Measurements from ENCODE around the gene NRIP2.
"Not testable (repeated sequence)": the region's sequence is repeated elsewhere in the genome, so short reads cannot be mapped to it uniquely, and the experiment has no call there.

Gene NRIP2, protein sequence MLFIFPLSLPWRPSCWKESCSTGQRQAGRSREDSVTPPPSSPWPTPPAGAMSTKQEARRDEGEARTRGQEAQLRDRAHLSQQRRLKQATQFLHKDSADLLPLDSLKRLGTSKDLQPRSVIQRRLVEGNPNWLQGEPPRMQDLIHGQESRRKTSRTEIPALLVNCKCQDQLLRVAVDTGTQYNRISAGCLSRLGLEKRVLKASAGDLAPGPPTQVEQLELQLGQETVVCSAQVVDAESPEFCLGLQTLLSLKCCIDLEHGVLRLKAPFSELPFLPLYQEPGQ

DNA sequence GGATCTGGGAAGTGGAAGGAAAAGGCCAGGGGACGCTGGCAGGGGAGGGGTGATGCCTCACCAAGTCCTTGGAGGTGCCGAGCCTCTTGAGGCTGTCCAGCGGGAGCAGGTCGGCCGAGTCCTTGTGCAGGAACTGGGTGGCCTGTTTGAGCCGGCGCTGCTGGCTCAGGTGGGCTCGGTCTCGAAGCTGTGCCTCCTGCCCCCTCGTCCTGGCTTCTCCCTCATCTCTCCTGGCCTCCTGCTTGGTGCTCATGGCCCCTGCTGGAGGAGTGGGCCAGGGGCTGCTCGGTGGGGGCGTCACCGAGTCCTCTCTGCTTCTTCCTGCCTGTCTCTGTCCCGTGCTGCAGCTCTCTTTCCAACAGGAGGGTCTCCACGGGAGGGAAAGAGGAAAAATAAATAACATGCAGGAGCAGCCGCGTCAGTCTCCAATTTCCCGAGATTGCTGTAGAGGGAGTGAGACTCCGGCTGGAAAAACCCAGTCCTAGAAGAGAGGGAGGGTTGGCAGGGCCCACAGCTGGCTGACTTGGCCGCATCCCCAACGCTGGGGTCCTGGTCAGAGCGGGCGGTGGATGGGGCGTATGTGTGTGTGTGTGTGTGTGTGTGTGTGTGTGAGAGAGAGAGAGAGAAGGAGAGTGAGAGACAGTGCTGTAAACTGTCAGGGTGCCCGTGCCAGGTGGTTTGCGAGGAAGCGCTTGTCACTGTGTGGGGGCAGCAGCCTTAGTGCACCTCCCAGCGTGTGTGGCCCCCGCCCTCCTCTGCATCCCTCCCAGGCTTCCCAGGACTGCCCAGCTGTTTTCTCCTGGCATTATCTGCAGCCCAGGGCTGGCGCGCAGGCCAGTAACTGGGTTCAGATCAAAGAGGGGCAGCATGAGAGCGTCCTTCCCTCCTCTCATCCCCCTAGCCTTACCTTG is at the start of gene NRIP2:
Gene NRIP2 (minus strand): TSS at position 455 of the 911 bp plus-strand sequence. CDS start 52 bp downstream, at position 403.
- DNase-seq: no peak

DNA sequence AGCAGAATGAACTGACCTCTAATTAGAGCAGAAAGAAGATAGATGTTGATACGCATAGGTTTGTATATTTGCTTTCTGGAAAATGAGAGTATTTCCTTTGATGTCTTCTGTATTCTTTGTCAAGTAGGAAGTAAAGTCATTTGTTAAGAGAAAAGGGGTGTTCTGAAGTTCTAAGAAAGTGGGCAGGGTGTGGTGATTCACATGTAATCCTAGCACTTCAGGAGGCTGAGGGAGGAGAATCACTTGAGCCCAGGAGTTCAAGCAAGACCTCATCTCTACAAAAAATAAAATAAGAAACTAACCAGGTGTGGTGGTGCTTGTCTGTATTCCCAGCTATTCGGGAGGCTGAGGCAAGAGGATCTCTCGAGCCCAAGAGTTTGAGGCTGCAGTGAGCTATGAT is 45.0 kb upstream of the NRIP2 start:
- DNase-seq: no peak

DNA sequence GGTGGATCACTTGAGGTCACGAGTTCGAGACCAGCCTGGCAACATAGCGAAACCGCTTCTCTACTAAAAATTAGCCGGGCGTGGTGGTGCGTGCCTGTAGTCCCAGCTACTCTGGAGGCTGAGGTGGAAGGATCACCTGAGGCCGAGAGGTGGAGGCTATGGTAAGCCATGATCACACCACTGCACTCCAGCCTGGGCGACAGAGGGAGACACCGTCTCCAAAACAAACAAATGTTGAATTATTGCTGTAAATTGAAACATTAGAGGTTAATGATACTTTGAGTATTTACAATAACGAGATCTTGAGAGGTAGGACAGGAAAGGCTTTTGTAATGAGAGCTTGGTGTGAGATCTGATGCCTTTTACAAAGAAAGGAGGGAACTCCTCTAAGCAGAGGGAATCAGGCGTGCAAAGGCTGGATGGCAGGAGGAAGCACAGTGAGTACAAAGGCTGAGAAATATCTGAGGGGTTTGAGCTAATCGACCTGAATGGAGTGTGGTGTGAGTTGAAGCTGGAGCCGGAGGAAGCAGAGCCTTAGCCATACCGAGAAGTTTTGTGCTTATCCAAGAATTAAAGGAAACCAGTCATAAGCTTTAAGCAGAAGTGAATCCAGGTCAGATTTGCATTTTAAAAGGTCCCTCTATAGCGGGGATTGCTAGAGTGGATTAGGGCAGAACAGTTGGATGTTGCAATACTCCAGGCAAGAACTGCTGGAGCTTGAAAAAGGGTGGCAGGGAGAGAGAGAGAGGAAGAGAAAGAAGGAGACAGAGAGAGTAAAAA is 43.3 kb upstream of the NRIP2 start:
- DNase-seq: peak; percentile 37

DNA sequence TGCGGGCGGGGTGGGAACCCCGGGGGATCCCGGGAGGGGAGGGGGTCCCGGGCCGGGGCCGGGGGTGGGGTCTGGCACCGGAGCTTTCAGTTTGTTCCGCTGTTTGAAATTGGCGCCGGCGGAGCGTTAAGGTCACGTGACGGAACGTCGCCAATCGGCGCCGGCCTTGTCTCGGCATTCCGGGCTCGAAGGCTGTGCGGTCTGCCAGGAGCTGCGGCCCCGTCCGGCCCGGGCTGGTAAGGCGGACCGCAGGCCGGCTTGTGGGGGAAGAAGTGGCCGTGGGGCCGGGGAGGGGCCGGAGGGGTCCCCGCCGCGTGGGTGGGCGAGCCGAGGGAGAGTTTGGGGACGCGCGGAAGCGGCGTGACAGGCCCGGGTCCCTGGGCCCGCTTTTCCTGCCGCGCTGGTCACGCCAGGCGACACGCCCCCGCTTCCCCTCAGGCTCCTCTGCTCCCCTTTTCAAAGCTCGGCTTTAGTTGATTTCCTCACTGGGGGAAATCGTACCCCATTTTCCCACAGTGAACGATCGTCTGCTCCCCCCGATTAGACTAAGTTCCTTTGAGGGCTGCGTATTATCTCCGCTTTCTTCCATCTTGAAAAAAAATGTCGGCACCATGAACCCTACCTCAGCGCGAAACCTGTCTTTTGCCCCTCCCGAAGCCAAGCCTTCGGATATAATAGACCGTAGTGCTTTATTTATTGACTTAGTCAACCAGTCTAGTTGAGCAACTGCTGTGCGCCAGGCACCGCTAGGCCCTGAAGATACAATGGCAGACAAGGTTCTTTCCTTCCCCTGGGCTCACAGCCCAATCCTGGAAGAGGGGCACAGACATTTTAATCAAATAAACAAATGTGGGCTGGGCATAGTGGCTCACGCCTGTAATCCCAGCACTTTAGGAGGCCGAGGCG is 42.5 kb upstream of the NRIP2 start, which contains the start of the genes FOXM1 and RHNO1:
Gene FOXM1 (minus strand): TSS at position 128 of the 906 bp plus-strand sequence. CDS start 2,696 bp downstream, outside the sequence.
Gene RHNO1 (plus strand): TSS at position 177 of the 906 bp plus-strand sequence. CDS start 8,144 bp downstream, outside the sequence.
- peak; percentile 46 for DNase-seq

DNA sequence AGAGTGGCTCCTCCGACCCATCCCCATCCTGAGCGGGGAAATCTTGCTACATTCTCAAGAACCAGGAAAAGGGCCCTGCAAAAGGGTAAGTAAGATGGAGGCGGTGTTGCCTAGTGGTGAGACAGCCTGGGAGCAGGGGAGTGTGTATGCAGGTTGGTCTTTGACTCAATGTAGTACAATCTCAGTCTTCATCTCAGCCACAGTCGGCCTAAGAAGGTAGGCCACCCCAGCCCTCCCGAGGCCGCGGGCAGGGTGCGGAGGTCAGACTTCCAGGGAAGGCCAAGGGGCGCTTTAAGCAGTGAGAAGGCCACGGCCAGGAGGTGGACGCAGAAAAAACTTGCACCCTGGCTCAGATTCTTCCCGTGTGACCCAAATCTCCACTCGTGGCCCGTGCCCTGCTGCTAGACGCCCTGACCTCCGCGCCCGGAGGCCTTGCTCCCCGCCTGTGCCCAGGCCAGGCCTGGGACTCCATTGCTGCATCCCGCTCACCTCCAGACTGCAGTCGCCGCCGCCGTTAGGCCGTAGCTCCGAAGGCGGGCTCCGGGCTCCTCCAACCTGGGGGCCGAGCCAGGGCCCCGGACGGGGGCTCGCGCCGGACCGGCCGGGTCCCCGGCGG is 41.7 kb upstream of the NRIP2 start:
- DNase-seq: no peak

DNA sequence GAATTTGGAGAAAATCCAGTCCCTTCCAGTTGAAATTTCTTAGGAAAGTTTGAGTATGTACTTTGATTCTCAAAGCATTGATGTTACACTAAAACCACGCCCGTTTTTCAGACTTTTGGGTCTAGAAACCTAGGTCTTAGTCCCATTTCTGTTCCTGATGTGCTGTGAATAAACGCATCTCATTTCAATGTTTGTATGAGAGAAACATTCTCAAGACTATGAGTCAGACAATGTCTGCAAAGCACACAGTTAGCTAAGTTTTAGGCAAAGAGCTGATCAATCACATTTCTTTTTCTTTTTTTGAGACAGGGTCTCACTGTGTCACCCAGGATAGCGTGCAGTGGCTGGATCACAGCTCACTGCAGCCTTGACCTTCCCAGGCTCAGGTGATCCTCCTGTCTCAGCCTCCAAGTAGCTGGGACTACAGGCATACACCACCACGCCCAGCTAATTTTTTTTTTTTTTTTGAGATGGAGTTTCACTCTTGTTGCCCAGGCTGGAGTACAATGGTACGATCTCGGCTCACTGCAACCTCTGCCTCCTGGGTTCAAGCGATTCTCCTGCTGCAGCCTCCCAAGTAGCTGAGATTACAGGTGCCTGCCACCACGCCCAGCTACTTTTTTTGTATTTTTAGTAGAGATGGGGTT is 34.3 kb upstream of the NRIP2 start:
- DNase-seq: not testable (repeated sequence)

DNA sequence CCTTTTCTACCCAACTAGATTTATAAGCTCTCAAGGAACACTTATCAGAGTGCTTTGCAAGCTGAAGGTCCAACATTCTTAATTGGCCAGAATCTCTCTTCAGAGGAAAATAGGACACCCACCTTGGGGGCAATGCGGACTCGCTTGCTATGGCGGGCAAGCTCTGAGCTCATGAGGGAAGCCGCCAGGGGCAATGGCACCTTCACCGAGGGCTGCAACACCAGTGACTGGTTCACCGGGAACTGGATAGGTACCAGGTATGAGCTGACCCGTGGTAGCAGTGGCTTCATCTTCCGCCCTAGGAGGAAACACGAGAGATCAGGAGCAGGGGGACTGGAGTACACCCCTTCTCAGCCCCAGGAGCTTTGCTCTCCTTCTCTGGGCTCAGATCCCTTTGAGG is 29.4 kb upstream of the NRIP2 start:
- DNase-seq: no peak

DNA sequence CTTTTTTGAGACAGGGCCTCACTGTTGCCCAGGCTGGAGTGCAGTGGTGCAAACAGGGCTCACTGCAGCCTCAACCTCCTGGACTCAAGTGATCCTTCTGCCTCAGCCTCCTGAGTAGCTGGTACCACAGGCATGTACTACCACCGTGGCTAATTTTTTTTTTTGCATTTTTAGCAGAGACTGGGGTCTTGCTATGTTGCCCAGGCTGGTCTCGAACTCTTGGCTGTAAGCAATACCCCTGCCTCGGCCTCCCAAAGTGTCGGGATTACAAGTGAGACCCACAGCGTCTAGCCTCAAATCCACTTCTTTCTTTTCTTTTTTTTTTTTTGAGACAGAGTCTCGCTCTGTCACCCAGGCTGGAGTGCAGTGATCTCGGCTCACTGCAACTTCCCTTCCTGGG is 28.6 kb upstream of the NRIP2 start:
- DNase-seq: not testable (repeated sequence)

DNA sequence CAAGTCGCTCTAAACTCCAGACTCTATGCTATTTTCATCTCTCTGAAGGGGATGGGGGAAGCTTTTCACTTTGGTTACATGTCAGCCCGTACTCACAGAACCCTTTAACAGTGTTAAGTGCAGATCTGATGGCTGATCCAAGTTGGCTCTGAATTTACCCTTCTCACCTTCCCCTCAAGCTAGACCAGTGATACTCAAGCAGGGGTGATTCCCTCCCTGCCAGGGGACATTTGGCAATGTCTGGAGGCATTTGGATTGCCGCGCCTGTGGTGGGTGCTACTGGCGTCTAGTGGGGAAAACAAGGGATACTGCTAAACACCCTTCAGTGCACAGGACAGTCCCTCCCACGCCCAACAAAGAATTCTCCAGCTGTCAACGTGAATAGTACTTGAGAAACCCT is 28.0 kb upstream of the NRIP2 start:
- no peak for DNase-seq

DNA sequence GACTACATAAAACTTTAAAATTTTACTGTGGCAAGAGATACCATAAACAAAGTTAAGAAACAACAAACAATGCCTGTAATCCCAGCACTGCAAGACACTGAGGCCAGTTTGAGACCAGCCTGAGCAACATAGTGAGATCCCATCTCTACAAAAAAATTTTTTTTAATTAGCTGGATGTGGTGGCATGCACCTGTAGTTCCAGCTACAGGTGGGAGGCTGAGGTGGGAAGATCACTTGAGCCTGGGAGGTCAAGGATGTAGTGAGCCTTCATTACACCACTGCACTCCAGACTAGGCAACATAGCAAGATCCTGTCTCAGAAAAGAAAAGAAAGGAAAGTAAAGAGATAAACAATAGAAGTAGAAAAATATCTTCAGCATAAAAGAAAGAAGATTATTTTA is 25.3 kb upstream of the NRIP2 start:
- no peak for DNase-seq

DNA sequence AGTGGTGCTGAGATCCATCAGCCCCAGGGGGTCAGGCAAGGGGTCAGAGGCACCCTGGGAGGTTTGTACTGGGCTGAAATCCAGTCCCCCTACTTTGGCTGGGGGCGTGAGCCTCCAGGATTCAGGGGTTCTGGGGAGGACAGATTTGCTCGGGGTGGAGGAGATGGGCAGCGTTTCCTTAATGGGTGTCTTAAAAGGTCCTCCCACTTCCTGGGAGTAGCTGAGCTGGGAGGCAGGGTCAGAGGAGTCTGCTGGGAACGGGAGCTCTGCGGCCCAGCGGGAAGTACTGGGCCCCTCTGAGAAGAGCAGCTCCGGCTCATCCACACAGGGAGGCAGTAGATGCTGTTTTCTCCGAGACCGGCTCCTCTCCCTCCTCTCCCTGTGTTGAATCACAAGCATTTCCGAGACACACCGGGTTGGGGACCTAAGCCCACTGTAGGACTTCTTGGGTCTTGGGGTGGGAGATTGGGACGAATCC is 24.1 kb upstream of the NRIP2 start:
- DNase-seq: no peak

DNA sequence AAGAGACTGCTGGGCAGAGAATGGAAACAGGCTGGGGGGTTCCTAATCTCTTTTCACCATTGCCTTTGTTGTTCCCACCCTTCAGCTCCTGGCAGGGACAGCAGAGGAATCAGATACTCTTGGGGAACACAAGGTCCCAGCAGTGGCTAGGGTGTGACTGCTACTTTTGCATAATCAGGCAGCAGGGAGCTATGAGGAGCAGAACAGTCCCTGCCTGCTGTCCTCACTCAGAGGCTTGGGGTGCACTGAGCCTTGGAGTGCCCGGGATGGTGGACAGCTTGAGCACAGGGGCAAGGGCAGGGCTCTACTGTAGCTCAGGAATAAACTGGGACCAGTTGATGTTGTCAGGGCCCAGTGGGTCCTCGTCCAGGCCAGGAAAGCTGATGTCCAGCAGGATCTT is 23.5 kb upstream of the NRIP2 start:
- DNase-seq: no peak

DNA sequence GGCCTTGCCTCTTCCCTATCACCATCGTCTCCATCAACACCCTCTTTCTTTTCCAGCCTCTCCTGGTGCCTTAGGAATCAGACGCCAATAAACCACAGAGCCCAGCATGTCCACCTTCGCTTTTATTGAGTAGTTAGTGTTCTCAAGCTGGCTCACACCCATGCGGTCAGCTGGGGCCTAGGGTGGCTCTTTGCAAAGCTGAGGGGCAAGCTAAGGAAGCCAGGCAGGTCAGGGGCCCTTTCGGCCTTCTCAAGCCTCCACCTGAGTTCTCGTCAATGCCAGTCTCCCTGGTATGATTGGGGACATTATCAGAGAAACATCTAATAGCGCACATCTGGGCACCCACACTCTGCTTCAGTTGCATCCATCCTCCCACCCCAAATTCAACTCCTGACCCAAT is 22.7 kb upstream of the NRIP2 start:
- no peak for DNase-seq

DNA sequence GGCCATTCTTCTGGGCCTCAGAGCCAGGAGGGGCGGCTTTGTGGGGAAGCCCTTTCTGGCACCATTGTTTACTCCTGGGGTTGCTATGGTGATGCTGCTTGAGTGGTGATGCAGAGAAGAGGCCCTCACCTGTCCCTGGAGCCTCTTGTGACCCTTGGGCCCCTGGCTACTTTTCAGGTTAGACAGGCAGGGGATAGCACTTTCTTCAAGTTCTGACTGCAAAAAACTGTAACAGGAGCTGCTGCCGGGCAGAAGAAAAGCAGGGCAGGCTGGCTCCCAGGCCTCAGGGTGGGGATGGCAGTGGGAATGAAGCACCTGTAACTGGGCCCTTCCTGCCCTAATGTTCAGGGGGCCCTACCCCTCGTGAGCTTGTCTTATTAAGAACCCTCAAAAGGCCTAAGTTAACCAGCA is 22.2 kb upstream of the NRIP2 start, which contains the start of gene TEX52:
Gene TEX52 (minus strand): TSS at position 19 of the 411 bp plus-strand sequence. CDS start 13 bp downstream, at position 6.
- no peak for DNase-seq

DNA sequence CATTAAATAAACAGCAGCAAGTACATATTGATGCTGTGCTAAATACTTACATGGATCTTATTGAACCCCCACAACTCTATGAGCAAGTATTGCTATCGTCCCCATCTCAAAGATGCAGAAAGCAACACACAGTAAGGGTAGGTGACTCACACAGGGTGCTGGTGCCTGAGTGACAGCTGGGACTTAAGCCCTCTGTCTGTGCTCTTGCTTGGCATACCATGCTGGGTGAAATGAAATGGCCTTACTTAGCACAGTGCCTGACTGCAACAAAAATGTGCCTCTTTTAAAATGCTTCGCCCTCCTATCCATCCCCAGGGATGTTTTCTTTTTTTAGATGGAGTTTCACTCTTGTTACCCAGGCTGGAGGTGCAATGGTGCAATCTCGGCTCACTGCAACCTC is 21.2 kb upstream of the NRIP2 start:
- no peak for DNase-seq

DNA sequence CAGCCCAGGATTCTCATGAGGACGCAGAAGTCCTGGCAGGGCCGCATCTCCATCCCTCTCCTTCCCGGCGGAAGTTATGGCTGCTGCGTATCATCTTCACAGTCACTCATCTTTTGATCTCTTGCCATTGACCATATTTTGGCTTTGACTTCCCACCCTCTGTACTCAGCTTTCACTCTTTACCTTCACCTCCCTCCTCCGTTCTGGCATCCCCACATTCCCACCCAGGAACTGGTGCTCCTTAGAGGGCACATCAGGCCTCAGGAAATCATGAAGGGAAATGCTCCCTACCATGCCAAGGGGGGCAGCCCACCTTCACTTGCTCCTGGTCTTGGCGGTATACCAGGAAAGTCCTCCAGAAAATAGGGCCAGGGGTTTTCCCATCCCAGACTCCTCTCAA is 20.7 kb upstream of the NRIP2 start:
- no peak for DNase-seq

DNA sequence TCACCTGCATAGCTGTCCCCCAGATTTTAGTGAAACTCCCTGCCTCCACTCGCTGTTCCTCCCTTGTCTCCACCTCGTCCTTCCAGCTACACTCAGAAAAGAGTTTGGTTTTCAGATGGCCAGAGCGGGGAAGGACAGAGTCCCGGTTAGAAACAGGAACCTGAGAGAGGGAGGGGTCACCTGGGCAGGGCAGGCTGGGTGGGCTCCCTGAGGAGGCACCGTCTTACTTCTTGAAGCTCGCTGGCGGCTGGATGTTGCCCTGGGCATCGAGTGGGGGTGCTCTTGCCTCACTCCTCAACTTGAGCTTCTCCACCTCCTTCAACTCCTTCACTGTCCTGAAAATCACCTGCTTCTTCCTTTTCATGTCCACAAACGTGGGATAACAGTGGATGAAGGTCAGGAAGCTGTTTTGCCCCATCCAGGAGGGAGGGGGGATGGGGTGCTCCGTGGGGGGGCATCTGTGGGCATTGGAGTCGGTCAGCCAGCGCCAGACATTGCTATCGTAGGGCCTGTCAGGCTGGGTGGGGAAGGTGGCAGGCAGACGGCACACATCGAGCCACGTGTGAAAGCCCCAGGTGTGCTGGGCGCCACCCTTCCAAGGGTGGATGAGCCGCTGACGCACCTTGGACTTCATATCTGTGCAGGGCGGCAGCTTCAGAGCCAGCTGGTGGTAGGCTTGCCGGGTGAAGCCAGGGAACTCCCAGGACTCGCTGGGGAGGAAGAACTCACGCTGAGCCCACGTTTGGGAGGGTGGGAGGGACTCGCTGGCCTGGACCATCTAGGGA is 20.0 kb upstream of the NRIP2 start:
- no peak for DNase-seq

DNA sequence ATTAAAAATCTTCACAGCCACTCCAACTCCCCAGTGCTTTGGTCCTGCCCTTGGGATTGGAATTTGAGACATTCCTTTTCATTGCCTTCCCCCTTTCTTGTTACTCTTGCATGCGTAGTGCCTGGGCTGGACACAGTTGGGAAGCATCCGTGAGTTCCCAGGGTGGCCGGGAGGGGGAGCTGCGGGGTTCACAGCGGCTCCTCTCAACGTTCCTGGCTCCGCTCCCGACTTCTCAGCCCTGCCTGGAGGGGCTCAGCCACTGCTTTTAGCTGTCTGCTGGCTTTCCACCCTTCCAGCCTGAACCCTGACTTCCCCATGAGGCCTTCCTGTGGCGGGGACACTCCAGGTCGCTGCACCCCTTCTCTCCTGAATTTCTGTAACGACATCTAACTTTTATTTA is 18.8 kb upstream of the NRIP2 start:
- DNase-seq: no peak

DNA sequence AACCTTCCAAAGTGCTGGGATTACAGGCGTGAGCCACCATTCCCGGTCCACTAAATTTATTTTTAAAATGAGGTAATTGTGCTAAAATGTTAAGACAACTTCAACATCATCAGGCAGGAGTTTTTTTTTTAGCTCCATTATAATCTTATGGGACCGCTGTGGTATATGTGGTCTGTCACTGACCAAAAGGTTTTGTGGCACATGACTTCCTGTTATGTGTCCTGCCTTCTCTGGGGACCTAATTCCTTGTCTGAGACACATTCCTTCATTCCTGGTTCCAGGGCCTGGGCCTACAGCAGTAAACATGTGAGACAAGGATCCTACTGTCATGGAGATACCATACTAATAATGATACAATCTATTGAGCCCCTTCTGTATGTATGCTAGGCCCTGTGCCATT is 17.1 kb upstream of the NRIP2 start:
- no peak for DNase-seq

DNA sequence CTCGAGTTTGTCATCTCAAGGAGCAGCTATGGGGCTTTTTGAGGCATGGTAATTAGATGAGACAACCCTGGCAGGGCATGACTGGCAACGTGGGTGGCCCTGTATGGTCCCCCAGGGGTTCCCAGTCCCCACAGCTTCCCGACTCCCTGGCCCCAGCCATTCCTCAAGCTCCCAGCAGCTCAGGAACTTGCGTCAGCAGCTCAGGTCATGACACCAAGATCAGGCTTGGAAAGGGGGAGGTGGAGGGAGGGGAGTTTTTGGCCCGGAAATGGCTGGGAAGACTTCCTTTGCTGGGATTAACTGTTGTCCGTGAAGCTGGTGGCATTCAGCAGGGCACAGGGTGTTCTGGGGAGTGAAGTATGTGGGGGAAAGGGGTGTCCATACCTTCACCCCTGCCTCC is 10.4 kb upstream of the NRIP2 start:
- DNase-seq: no peak
